BLaER1 (cell line): ENCODE results near the gene NTSR1.

Experiments
- H3K27ac ChIP-seq: shearing (Covaris generic); formaldehyde crosslinking; 2 replicates; pipeline ENCODE4 v1.8.1; 2022
- H3K27me3 ChIP-seq: shearing (Covaris generic); formaldehyde crosslinking; 2 replicates; pipeline ENCODE4 v1.8.1; 2022
- H3K36me3 ChIP-seq: shearing (Covaris generic); formaldehyde crosslinking; 2 replicates; pipeline ENCODE4 v1.8.1; 2022
- H3K4me1 ChIP-seq: shearing (Covaris generic); formaldehyde crosslinking; 2 replicates; pipeline ENCODE4 v1.8.1; 2022
- H3K4me2 ChIP-seq: shearing (Covaris generic); formaldehyde crosslinking; 2 replicates; pipeline ENCODE4 v1.8.1; 2022
- H3K4me3 ChIP-seq: shearing (Covaris generic); formaldehyde crosslinking; 2 replicates; pipeline ENCODE4 v1.8.1; 2022
- H3K9ac ChIP-seq: shearing (Covaris generic); formaldehyde crosslinking; 2 replicates; pipeline ENCODE4 v1.8.1; 2022
- H3K9me3 ChIP-seq: shearing (Covaris generic); formaldehyde crosslinking; 2 replicates; pipeline ENCODE4 v1.8.1; 2022
- H4K20me1 ChIP-seq: shearing (Covaris generic); formaldehyde crosslinking; 2 replicates; pipeline ENCODE4 v1.8.1; 2022
- Cebpa-rat ChIP-seq: shearing (Covaris generic); IDR thresholded peaks from 2 replicates; pipeline ENCODE4 v1.8.1; 2022

Gene NTSR1

GRCh38 chr20:62802026-62802712 is 93.5 kb downstream of the NTSR1 start:
- H3K4me3 ChIP-seq: no peak overlapping the region
- H3K27ac ChIP-seq: no peak overlapping the region
- H3K9me3 ChIP-seq: no peaks in the 10 kb centered on the region
- H3K4me2 ChIP-seq: no peak overlapping the region
- peaks cover 56% of the 10 kb centered on the region for H4K20me1 ChIP-seq
- no peak for TF ChIP-seq Cebpa-rat
- H3K27me3 ChIP-seq: no peaks in the 10 kb centered on the region
- peaks cover 52% of the 10 kb centered on the region for H3K36me3 ChIP-seq
- H3K9ac ChIP-seq: no peak overlapping the region
- H3K4me1 ChIP-seq: peaks cover 69% of the 10 kb centered on the region

GRCh38 chr20:62804021-62804626 is 95.5 kb downstream of the NTSR1 start:
- peaks cover 56% of the 10 kb centered on the region for H4K20me1 ChIP-seq
- H3K36me3 ChIP-seq: peaks cover 53% of the 10 kb centered on the region
- no peaks in the 10 kb centered on the region for H3K9me3 ChIP-seq
- peak overlapping the region; percentile 70 for H3K27ac ChIP-seq
- H3K4me3 ChIP-seq: peak overlapping the region; percentile 92
- no peaks in the 10 kb centered on the region for H3K27me3 ChIP-seq
- H3K9ac ChIP-seq: peak overlapping the region; percentile 43; the same call in 1 of the 2 replicates
- peak overlapping the region; percentile 93 for H3K4me2 ChIP-seq
- no peak for TF ChIP-seq Cebpa-rat
- H3K4me1 ChIP-seq: peaks cover 69% of the 10 kb centered on the region

- peak within 1 kb of the TSS; percentile 92 for H3K27ac ChIP-seq
- H4K20me1 ChIP-seq: peaks cover 56% of the 10 kb centered on the region
- H3K36me3 ChIP-seq: peaks cover 53% of the 10 kb centered on the region
- no peak for TF ChIP-seq Cebpa-rat
- no peaks in the 10 kb centered on the region for H3K27me3 ChIP-seq
- peak within 1 kb of the TSS; percentile 92 for H3K4me3 ChIP-seq
- peak within 1 kb of the TSS; percentile 99 for H3K4me2 ChIP-seq
- peaks cover 69% of the 10 kb centered on the region for H3K4me1 ChIP-seq
- H3K9ac ChIP-seq: peak within 1 kb of the TSS; percentile 93
- no peaks in the 10 kb centered on the region for H3K9me3 ChIP-seq
These were observed 96.1 kb downstream of the NTSR1 start, which contains the start of gene OGFR for GRCh38 chr20:62804627-62805154. OGFR (plus strand) TSS chr20:62804835; CDS start chr20:62804860, 25 bp downstream.

GRCh38 chr20:62805155-62805710 is 96.6 kb downstream of the NTSR1 start:
- H3K9me3 ChIP-seq: no peaks in the 10 kb centered on the region
- H3K27ac ChIP-seq: peak overlapping the region; percentile 92

GRCh38 chr20:62805711-62806382 is 97.2 kb downstream of the NTSR1 start:
- peak overlapping the region; percentile 99 for H3K4me2 ChIP-seq
- no peak for TF ChIP-seq Cebpa-rat
- peak overlapping the region; percentile 93 for H3K9ac ChIP-seq
- peaks cover 59% of the 10 kb centered on the region for H4K20me1 ChIP-seq
- H3K27me3 ChIP-seq: no peaks in the 10 kb centered on the region
- peak overlapping the region; percentile 92 for H3K4me3 ChIP-seq
- H3K27ac ChIP-seq: peak overlapping the region; percentile 92
- H3K9me3 ChIP-seq: no peaks in the 10 kb centered on the region
- peaks cover 81% of the 10 kb centered on the region for H3K4me1 ChIP-seq
- peaks cover 53% of the 10 kb centered on the region for H3K36me3 ChIP-seq

More at GRCh38 chr20:62805155-62805710, 96.6 kb downstream of the NTSR1 start:
- H3K27me3 ChIP-seq: no peaks in the 10 kb centered on the region
- peaks cover 56% of the 10 kb centered on the region for H4K20me1 ChIP-seq
- peaks cover 53% of the 10 kb centered on the region for H3K36me3 ChIP-seq
- peak overlapping the region; percentile 99 for H3K4me2 ChIP-seq
- peaks cover 75% of the 10 kb centered on the region for H3K4me1 ChIP-seq
- peak overlapping the region; percentile 93 for H3K9ac ChIP-seq
- no peak for TF ChIP-seq Cebpa-rat
- peak overlapping the region; percentile 92 for H3K4me3 ChIP-seq

GRCh38 chr20:62806383-62807050 is 97.9 kb downstream of the NTSR1 start:
- TF ChIP-seq Cebpa-rat: no peak
- peak overlapping the region; percentile 92; the same call in 1 of the 2 replicates for H3K27ac ChIP-seq

GRCh38 chr20:62807444-62808210 is 99.0 kb downstream of the NTSR1 start:
- H3K9ac ChIP-seq: 0 out of 2 replicates have a peak overlapping the region, but pooled peaks have one; percentile 93
- peaks cover 61% of the 10 kb centered on the region for H3K36me3 ChIP-seq
- H4K20me1 ChIP-seq: peaks cover 74% of the 10 kb centered on the region
- TF ChIP-seq Cebpa-rat: no peak
- peaks cover 81% of the 10 kb centered on the region for H3K4me1 ChIP-seq
- no peak overlapping the region for H3K4me3 ChIP-seq
- H3K4me2 ChIP-seq: peak overlapping the region; percentile 99
- 0 out of 2 replicates have a peak overlapping the region, but pooled peaks have one; percentile 27 for H3K27ac ChIP-seq
- no peaks in the 10 kb centered on the region for H3K9me3 ChIP-seq
- H3K27me3 ChIP-seq: no peaks in the 10 kb centered on the region

More at GRCh38 chr20:62806383-62807050, 97.9 kb downstream of the NTSR1 start:
- peak overlapping the region; percentile 93 for H3K9ac ChIP-seq
- H3K9me3 ChIP-seq: no peaks in the 10 kb centered on the region
- peak overlapping the region; percentile 99 for H3K4me2 ChIP-seq
- peaks cover 85% of the 10 kb centered on the region for H3K4me1 ChIP-seq
- peak overlapping the region; percentile 92 for H3K4me3 ChIP-seq
- H3K36me3 ChIP-seq: peaks cover 53% of the 10 kb centered on the region
- H3K27me3 ChIP-seq: no peaks in the 10 kb centered on the region
- peaks cover 63% of the 10 kb centered on the region for H4K20me1 ChIP-seq

- Histone ChIP-seq H3K27ac (no peak overlapping the region), H3K4me2 (peak overlapping the region; percentile 99)
These were observed 99.7 kb downstream of the NTSR1 start for GRCh38 chr20:62808211-62808865.

More at GRCh38 chr20:62808211-62808865, 99.7 kb downstream of the NTSR1 start:
- Histone ChIP-seq H3K4me3 (no peak overlapping the region), H3K36me3 (peaks cover 67% of the 10 kb centered on the region), H3K9me3 (no peaks in the 10 kb centered on the region), H3K9ac (no peak overlapping the region), H4K20me1 (peaks cover 81% of the 10 kb centered on the region), H3K4me1 (peaks cover 78% of the 10 kb centered on the region), H3K27me3 (no peaks in the 10 kb centered on the region)
- no peak for TF ChIP-seq Cebpa-rat
